ENCODE measurements around the gene NTN4. TPM values are rescaled to one million over a fixed set of nuclear protein-coding genes. Genes with fewer than 3 reads are reported as not detected.

Gene NTN4
- total RNA-seq, 1 experiment from 2014 or later = 0.17 TPM

GRCh38 chr12:95712269-95712668, 78.3 kb downstream of the NTN4 start:
- no peak overlapping the region for H2BK15ac ChIP-seq (ENCODE audit: low read depth, low read length)
- Mint-ChIP-seq H3K27ac (no peak overlapping the region), H3K4me1 (peaks cover 6 to 7% of the 10 kb centered on the region in 2 experiments), H3K36me3 (ENCODE audit: insufficient read depth in 1 of 3, low read depth in 3 of 3) (no peaks in the 10 kb centered on the region; a peak in 1 of 7 replicates), H3K4me3 (no peak overlapping the region), H3K9me3 (no peaks in the 10 kb centered on the region), H3K27me3 (ENCODE audit: low read depth) (no peaks in the 10 kb centered on the region)
- H3K23me2 ChIP-seq (ENCODE audit: insufficient read length, low read depth, low read length, poor library complexity, severe bottlenecking) = no peaks in the 10 kb centered on the region
- no peak overlapping the region for H3K4ac ChIP-seq (ENCODE audit: low read depth, low read length)
- no peak overlapping the region for H2BK12ac ChIP-seq (ENCODE audit: insufficient read length, low read depth, low read length)
- H3K9me3 ChIP-seq (ENCODE audit: control insufficient read depth, low read depth, low read length) = no peaks in the 10 kb centered on the region
- H3K23ac ChIP-seq (ENCODE audit: insufficient read length, low read depth, low read length) = no peak overlapping the region
- no peak overlapping the region for H3K27ac ChIP-seq (ENCODE audit: insufficient read length, low read depth, low read length)
- H4K8ac ChIP-seq (replicated peaks; ENCODE audit: insufficient read length, low read depth, low read length) = no peak overlapping the region
- no peak overlapping the region for H4K5ac ChIP-seq (ENCODE audit: insufficient read length, low read depth, low read length)
- no peak overlapping the region for H3K14ac ChIP-seq (ENCODE audit: insufficient read depth, low read length)
- H2BK5ac ChIP-seq (ENCODE audit: insufficient read length, low read length) = no peak overlapping the region
- H3K79me1 ChIP-seq (ENCODE audit: insufficient read depth, low read depth, low read length, poor library complexity, severe bottlenecking) = no peaks in the 10 kb centered on the region
- TF ChIP-seq, protein P1, sequence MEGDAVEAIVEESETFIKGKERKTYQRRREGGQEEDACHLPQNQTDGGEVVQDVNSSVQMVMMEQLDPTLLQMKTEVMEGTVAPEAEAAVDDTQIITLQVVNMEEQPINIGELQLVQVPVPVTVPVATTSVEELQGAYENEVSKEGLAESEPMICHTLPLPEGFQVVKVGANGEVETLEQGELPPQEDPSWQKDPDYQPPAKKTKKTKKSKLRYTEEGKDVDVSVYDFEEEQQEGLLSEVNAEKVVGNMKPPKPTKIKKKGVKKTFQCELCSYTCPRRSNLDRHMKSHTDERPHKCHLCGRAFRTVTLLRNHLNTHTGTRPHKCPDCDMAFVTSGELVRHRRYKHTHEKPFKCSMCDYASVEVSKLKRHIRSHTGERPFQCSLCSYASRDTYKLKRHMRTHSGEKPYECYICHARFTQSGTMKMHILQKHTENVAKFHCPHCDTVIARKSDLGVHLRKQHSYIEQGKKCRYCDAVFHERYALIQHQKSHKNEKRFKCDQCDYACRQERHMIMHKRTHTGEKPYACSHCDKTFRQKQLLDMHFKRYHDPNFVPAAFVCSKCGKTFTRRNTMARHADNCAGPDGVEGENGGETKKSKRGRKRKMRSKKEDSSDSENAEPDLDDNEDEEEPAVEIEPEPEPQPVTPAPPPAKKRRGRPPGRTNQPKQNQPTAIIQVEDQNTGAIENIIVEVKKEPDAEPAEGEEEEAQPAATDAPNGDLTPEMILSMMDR (conservative IDR thresholded peaks at IDR 0.05) = no peak
- no peak overlapping the region for H2AFZ ChIP-seq (ENCODE audit: low read length)
- no peak overlapping the region for H2BK20ac ChIP-seq (ENCODE audit: low read depth, low read length, poor library complexity, severe bottlenecking)
- H3K56ac ChIP-seq (ENCODE audit: insufficient read length, low read depth, low read length) = no peak overlapping the region
- H2BK120ac ChIP-seq (ENCODE audit: low read depth, low read length, poor library complexity, severe bottlenecking) = no peak overlapping the region
- H2AK5ac ChIP-seq (ENCODE audit: insufficient read length, low read length) = no peak overlapping the region
- H4K91ac ChIP-seq (ENCODE audit: insufficient read length, low read depth, low read length) = no peak overlapping the region
- no peaks in the 10 kb centered on the region for H3K79me2 ChIP-seq (ENCODE audit: insufficient read depth, low read length)
- no peak overlapping the region for H3K9ac ChIP-seq (ENCODE audit: extremely low read depth, insufficient read length, low read length)
- WGBS (ENCODE audit: extremely low coverage, insufficient read length, low lambda C conversion rate) = no CpG with 5 or more reads among the region's 3 CpGs
- H3T11ph ChIP-seq (ENCODE audit: low read length) = no peak overlapping the region
- DNase-seq = no peak
- H3K27me3 ChIP-seq (ENCODE audit: insufficient read depth, low read length) = no peaks in the 10 kb centered on the region
- no peaks in the 10 kb centered on the region for H4K20me1 ChIP-seq (ENCODE audit: control insufficient read depth, insufficient read depth, insufficient read length)
- peaks cover 2% of the 10 kb centered on the region; the same call in 1 of the 2 replicates for H3K4me1 ChIP-seq (ENCODE audit: insufficient read depth, low read length)
- no peak overlapping the region for H3K4me2 ChIP-seq (ENCODE audit: insufficient read depth, insufficient read length, low read length)
- no peak overlapping the region for H3K18ac ChIP-seq (ENCODE audit: insufficient read length, low read depth, low read length)
